ENCODE results near the gene R3HDM4. TPM values are rescaled to one million over a fixed set of nuclear protein-coding genes. Genes with fewer than 3 reads are reported as not detected.

The R3HDM4 gene
- total and polyA plus RNA-seq, 9 of the 15 experiments (the other 6 are each of a cell fraction or from before 2014, with no cell fraction given), result 3.2 to 154 (median 59.0) TPM

- TF ChIP-seq ZNF77 (CRISPR knock-in tag; IDR thresholded peaks at IDR 0.05) (no peak), RFX5 (IDR thresholded peaks at IDR 0.05; ENCODE audit: low read depth, low read length) (no peak), HLTF (IDR thresholded peaks at IDR 0.05) (no peak)
Observed at GRCh38 chr19:855566-856120, 57.4 kb downstream of the R3HDM4 start (continued).

DNA sequence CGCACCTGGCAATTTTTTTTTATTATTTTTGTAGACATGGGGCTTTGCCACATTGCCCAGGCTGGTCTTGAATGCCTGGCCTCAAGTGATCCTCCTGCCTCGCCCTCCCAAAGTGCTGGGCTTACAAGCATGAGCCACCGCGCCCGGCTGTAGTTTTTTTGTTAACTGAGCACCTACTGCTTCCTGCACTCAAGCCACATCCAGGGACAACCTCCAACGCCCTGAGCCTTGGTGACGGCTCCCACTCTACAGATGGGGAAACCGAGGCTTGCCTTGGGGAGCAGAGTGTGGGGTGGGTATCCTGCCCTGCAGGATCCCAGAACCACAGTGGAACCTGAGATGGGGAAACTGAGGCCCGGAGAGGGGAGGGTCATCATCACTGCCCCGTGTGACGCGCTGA is 57.9 kb downstream of the R3HDM4 start:
- ChIA-PET POLR2A (no interaction called here), CTCF (ENCODE audit: low intra/inter-chr PET ratio) (no interaction called here)
- no peaks in the 10 kb centered on the region for H3K9me3 ChIP-seq (replicated peaks; ENCODE audit: control insufficient read depth, insufficient read depth, low read depth, low read length)
- BruUV-seq (replicated peaks), result no TSS peak
- FAIRE-seq (no peak), ATAC-seq (no peak), DNase-seq (ENCODE audit: extremely low read depth in 1 of 4, low spot score in 3 of 4) (no peak)
- H3K27ac ChIP-seq (ENCODE audit: extremely low read depth, low read depth, low read length), result no peak overlapping the region
- no peak overlapping the region for H3K4me2 ChIP-seq (ENCODE audit: insufficient read depth, low read length)
- H3K9ac ChIP-seq (ENCODE audit: insufficient read depth in 1 of 2, low read depth in 2 of 2, low read length in 2 of 2), result peak overlapping the region in 1 of 2 experiments; percentile 9; a peak in 1 of 4 replicates
- in situ Hi-C loops (cut with MboI), result loop anchor here (5.0 kb wide), 1 partner anchor 88 kb away; no protein-coding TSS in a partner anchor
- 70% methylated on average over 10 of the region's 12 CpGs for WGBS (ENCODE audit: insufficient coverage, low coverage, missing lambda C conversion rate)
- no peaks in the 10 kb centered on the region for H3K36me3 ChIP-seq (ENCODE audit: control insufficient read depth, insufficient read depth, low read length)
- H3K79me2 ChIP-seq (ENCODE audit: control insufficient read depth, insufficient read depth, low read length), result no peaks in the 10 kb centered on the region; the same call in 1 of the 3 replicates
- intact Hi-C loops (cut with micrococcal nuclease), result no loop called here
- H4K20me1 ChIP-seq (replicated peaks; ENCODE audit: control insufficient read depth, insufficient read depth, low read length), result no peaks in the 10 kb centered on the region
- H3K27me3 ChIP-seq (ENCODE audit: control insufficient read depth in 2 of 2, insufficient read depth in 2 of 2, low read length in 2 of 2), result no peaks in the 10 kb centered on the region
- no peak overlapping the region for H2AFZ ChIP-seq (ENCODE audit: low read depth, low read length)
- no peak overlapping the region for H3K4me3 ChIP-seq
- H3K9me1 ChIP-seq (ENCODE audit: control insufficient read depth, insufficient read depth, low read length), result no peaks in the 10 kb centered on the region
- peaks cover 20 to 57% of the 10 kb centered on the region in 2 experiments; a peak in 4 of 5 replicates for H3K4me1 ChIP-seq (replicated peaks in 1 of 2; ENCODE audit: control insufficient read depth in 2 of 2, insufficient read depth in 2 of 2, low read length in 2 of 2)
- no peak for TF ChIP-seq EHMT2 (IDR thresholded peaks at IDR 0.05)
- TF ChIP-seq ZNF79 (CRISPR knock-in tag; IDR thresholded peaks at IDR 0.05; ENCODE audit: low read depth), result no peak
- no peak for TF ChIP-seq ZNF778 (CRISPR knock-in tag; IDR thresholded peaks at IDR 0.05)
- no peak for TF ChIP-seq ESRRA (IDR thresholded peaks at IDR 0.05; ENCODE audit: borderline replicate concordance, low read depth)
- TF ChIP-seq, protein P1, sequence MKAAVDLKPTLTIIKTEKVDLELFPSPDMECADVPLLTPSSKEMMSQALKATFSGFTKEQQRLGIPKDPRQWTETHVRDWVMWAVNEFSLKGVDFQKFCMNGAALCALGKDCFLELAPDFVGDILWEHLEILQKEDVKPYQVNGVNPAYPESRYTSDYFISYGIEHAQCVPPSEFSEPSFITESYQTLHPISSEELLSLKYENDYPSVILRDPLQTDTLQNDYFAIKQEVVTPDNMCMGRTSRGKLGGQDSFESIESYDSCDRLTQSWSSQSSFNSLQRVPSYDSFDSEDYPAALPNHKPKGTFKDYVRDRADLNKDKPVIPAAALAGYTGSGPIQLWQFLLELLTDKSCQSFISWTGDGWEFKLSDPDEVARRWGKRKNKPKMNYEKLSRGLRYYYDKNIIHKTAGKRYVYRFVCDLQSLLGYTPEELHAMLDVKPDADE (conservative IDR thresholded peaks at IDR 0.05; ENCODE audit: control insufficient read depth, low read depth, low read length), result no peak
- no peak for TF ChIP-seq STAT5B (CRISPR knock-in tag; IDR thresholded peaks at IDR 0.05)
- TF ChIP-seq MBD2 (IDR thresholded peaks at IDR 0.05; ENCODE audit: borderline replicate concordance, low read depth), result no peak
- TF ChIP-seq PHF21A (IDR thresholded peaks at IDR 0.05; ENCODE audit: borderline replicate concordance, low read depth), result no peak
- TF ChIP-seq ZNF589 (CRISPR knock-in tag; IDR thresholded peaks at IDR 0.05; ENCODE audit: low read depth), result no peak
- TF ChIP-seq BACH1 (tag; IDR thresholded peaks at IDR 0.05), result no peak
- TF ChIP-seq MIER1 (IDR thresholded peaks at IDR 0.05; ENCODE audit: low read depth), result no peak
- TF ChIP-seq ATF6 (CRISPR knock-in tag; IDR thresholded peaks at IDR 0.05), result no peak
- peak; percentile 55; the same call in 1 of the 2 replicates for TF ChIP-seq BCOR (IDR thresholded peaks at IDR 0.05)
- TF ChIP-seq GABPB2 (CRISPR knock-in tag; conservative IDR thresholded peaks at IDR 0.05), result no peak
- no peak for TF ChIP-seq SLC30A9 (CRISPR knock-in tag; IDR thresholded peaks at IDR 0.05)
- 0 out of 2 replicates have a peak, but pooled peaks have one; percentile 40 for TF ChIP-seq ZBTB33 (CRISPR knock-in tag; IDR thresholded peaks at IDR 0.05)

Measured in K562 (cell line).